ENCODE measurements around the gene PDGFRB.
"Not testable (repeated sequence)": the region's sequence is repeated elsewhere in the genome, so short reads cannot be mapped to it uniquely, and the experiment has no call there.

Gene PDGFRB

GRCh38 chr5:150112201-150113046 is 43.2 kb downstream of the PDGFRB start:
- no peak for DNase-seq

DNA sequence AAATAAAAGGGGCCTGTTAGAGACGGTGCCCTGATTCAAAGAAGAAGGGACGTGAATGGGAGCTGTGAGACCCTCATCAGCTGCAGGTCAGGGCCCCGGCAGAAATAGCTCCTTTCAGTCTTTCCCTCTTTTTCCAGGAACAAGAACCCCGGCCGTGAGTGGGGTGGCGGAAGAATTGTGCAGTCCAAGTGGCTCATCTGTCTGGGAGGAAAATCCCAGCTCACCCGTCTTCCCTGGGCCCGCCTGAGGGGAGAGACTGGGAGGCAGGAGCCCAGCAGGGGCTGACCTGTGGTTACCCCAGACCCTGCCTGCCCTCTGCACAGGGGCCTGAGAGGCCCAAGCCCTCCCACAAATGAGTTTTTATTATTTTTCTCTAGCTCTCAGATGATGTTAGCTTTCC is 44.5 kb downstream of the PDGFRB start:
- DNase-seq, result no peak

- no peak for DNase-seq
Observed at GRCh38 chr5:150109921-150110320, 45.7 kb downstream of the PDGFRB start.

GRCh38 chr5:150108711-150109514 is 46.7 kb downstream of the PDGFRB start:
- no peak for DNase-seq

GRCh38 chr5:150107909-150108447 is 47.7 kb downstream of the PDGFRB start:
- DNase-seq, result no peak

- DNase-seq, result no peak
Observed at GRCh38 chr5:150106674-150107426, 48.8 kb downstream of the PDGFRB start.

DNA sequence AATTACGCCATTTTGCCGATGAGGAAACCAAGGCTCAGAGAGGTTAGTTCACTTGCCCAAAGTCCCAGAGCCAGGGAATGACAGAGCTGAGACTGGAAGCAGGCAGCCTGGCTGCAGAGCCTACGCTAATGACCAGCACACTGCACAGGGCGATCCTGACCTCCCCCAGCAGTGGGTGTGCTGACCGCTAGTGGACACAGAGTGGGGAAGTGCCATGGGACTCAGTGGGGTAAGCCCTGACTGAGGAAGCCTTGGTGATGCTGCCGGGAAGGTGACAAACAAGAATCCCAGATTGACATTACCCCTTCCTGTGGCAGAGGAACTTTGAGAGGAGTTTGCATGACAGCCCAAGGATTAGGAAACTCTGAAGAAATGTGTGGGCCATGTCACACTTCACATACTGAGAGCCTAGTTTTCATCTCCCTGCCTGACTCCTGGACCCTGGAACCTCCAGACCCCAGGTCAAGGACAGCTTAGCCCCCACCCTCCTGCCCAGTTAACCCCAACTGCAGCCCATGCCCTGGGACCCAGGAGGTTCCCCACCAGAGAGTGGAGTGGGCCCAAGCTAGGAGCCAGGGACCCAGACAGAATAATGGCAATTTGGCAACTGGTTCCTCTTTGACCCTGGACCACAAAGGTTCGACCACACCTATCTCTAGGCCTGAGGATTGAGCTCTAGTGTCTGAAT is 49.6 kb downstream of the PDGFRB start:
- no peak for DNase-seq

GRCh38 chr5:150104550-150104870 is 51.1 kb downstream of the PDGFRB start:
- DNase-seq, result no peak

GRCh38 chr5:150103678-150104549 is 51.7 kb downstream of the PDGFRB start:
- no peak for DNase-seq

GRCh38 chr5:150101023-150101422 is 54.6 kb downstream of the PDGFRB start:
- DNase-seq, result no peak

GRCh38 chr5:150097152-150097551 is 58.5 kb downstream of the PDGFRB start:
- no peak for DNase-seq

GRCh38 chr5:150092159-150092787 is 63.4 kb downstream of the PDGFRB start:
- DNase-seq, result no peak

DNA sequence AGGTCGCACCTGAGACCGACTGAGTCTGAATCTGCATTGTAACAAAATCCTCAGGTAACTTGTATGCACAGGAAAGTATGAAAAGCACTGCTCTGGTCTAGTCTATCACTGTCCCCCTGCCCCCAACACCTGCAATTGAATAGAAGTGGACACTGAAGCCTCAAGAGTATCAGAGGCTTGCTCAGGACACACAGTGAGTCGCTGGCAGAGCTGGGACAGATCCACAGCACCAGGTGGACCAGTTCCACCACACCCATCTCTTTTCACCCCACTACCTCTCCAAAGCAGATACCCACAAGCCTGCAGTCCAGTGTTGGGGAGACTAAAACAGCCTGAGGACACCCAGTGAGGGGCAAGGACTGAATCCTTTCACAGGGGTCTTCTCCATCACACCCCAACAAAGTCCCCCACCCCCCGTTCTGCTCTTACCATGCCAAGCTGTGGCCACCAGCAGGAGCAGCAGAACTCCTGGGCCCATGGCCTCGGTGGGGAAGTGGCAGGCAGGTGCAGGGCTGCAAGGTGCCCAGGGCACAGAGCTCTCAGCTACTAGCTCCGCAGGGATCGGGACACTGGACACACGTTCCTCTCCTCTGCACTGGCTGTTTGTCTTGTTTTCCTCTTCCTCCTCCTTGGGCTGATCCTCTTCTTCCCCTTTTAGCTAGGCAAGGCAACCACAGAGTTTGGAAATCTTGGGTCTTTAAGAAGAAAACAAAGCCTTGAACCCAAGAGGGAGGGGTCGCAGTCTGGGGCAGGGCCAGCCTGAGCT is 69.5 kb downstream of the PDGFRB start, which contains the start of gene CSF1R:
Gene CSF1R, minus strand, starts transcription at position 605 of the 766 bp plus-strand sequence. Its CDS starts 127 bp downstream, at position 478.
- no peak for DNase-seq

DNA sequence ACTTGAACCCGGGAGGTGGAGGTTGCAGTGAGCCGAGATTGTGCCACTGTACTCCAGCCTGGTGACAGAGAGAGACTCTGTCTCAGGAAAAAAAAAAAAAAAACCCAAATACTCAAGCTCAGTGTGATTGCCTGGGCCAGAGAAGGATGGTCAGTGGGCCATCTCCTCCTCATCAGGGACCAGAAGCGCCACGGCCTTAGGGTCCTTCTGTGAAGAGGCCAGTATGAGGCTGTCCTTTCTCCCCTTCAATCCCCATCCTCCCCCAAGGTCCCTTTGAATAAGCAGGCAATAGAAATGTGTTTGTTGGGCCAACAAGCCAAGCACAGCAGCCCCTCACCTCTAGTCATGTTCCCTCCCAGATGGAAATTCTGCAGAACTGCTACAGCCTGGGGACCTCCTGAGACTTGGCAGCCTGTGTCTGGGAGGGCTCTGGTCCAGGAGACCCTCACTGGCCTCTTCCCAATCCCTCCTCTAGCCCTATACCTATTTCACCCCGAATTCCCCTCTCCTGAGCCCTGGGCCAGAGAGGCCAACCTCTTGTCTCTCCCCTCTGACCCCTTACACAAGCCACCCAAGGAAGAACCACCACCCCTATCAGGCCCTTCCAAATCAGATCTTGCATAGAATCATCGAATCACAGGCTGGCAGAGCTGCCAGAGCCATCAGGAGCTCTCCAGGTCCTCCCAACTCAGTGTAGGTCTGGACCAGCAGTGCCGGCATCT is 70.3 kb downstream of the PDGFRB start:
- DNase-seq, result no peak

GRCh38 chr5:150084754-150085153 is 70.9 kb downstream of the PDGFRB start:
- not testable (repeated sequence) for DNase-seq

GRCh38 chr5:150082889-150083288 is 72.8 kb downstream of the PDGFRB start:
- no peak for DNase-seq

- no peak for DNase-seq
Observed at GRCh38 chr5:150082374-150082773, 73.3 kb downstream of the PDGFRB start.

GRCh38 chr5:150081541-150082283 is 73.9 kb downstream of the PDGFRB start:
- no peak for DNase-seq

Measured in CD4-positive, alpha-beta T cell treated with Interleukin-6 for 4 hours (primary cell).